GM19455 (cell line): ENCODE results near the gene STXBP1.

Source experiments
- ATAC-seq: cut with Tn5 transposase; IDR thresholded peaks from one replicate; pipeline ENCODE4 v1.9.1; 2021; ENCODE audit not compliant: unreplicated experiment

The STXBP1 gene

GRCh38 chr9:127651697-127652610 lies 39.9 kb downstream of the STXBP1 start:
- ATAC-seq, result no peak

- no peak for ATAC-seq
These were observed 40.7 kb downstream of the STXBP1 start for GRCh38 chr9:127652733-127653132.

GRCh38 chr9:127654619-127655018 lies 42.5 kb downstream of the STXBP1 start:
- no peak for ATAC-seq

GRCh38 chr9:127658428-127658827 lies 46.4 kb downstream of the STXBP1 start:
- no peak for ATAC-seq

GRCh38 chr9:127660886-127661741 lies 49.0 kb downstream of the STXBP1 start:
- ATAC-seq, result no peak

GRCh38 chr9:127662617-127663016 lies 50.5 kb downstream of the STXBP1 start:
- no peak for ATAC-seq

GRCh38 chr9:127664324-127664677 lies 52.2 kb downstream of the STXBP1 start:
- no peak for ATAC-seq

- ATAC-seq, result no peak
These were observed 52.8 kb downstream of the STXBP1 start for GRCh38 chr9:127664678-127665507.

GRCh38 chr9:127667127-127667844 lies 55.2 kb downstream of the STXBP1 start:
- ATAC-seq, result no peak

- ATAC-seq, result no peak
These were observed 55.8 kb downstream of the STXBP1 start for GRCh38 chr9:127667906-127668305.

GRCh38 chr9:127673234-127673633 lies 61.2 kb downstream of the STXBP1 start:
- no peak for ATAC-seq

- ATAC-seq, result no peak
These were observed 64.6 kb downstream of the STXBP1 start for GRCh38 chr9:127676638-127677037.

- ATAC-seq, result no peak
These were observed 67.4 kb downstream of the STXBP1 start for GRCh38 chr9:127679506-127679905.

- ATAC-seq, result no peak
These were observed 68.1 kb downstream of the STXBP1 start for GRCh38 chr9:127680226-127680625.

GRCh38 chr9:127680846-127681245 lies 68.8 kb downstream of the STXBP1 start:
- no peak for ATAC-seq

- no peak for ATAC-seq
These were observed 70.5 kb downstream of the STXBP1 start for GRCh38 chr9:127682351-127683136.

GRCh38 chr9:127683723-127684122 lies 71.6 kb downstream of the STXBP1 start:
- ATAC-seq, result no peak

GRCh38 chr9:127684576-127684975 lies 72.5 kb downstream of the STXBP1 start:
- no peak for ATAC-seq
